Measurements from ENCODE around the gene EIF2D.

Gene EIF2D

GRCh38 chr1:206568779-206569352 lies 43.4 kb downstream of the EIF2D start:
- DNase-seq, result no peak

GRCh38 chr1:206568256-206568655 lies 44.0 kb downstream of the EIF2D start:
- DNase-seq, result no peak

- no peak for DNase-seq
Observed at GRCh38 chr1:206566999-206567398, 45.3 kb downstream of the EIF2D start.

- DNase-seq, result no peak
Observed at GRCh38 chr1:206565995-206566394, 46.3 kb downstream of the EIF2D start.

- DNase-seq, result no peak
Observed at GRCh38 chr1:206563367-206564207, 48.7 kb downstream of the EIF2D start.

GRCh38 chr1:206560007-206560716 lies 52.1 kb downstream of the EIF2D start:
- no peak for DNase-seq

- no peak for DNase-seq
Observed at GRCh38 chr1:206559672-206559995, 52.6 kb downstream of the EIF2D start.

GRCh38 chr1:206558794-206559671 lies 53.2 kb downstream of the EIF2D start:
- no peak for DNase-seq

- no peak for DNase-seq
Observed at GRCh38 chr1:206557636-206558473, 54.4 kb downstream of the EIF2D start.

- peak; percentile 92 for DNase-seq
Observed at GRCh38 chr1:206556750-206557635, 55.3 kb downstream of the EIF2D start.

GRCh38 chr1:206556047-206556749 lies 56.1 kb downstream of the EIF2D start:
- DNase-seq, result no peak

- peak; percentile 48 for DNase-seq
Observed at GRCh38 chr1:206555473-206555935, 56.8 kb downstream of the EIF2D start.

GRCh38 chr1:206554701-206555472 lies 57.4 kb downstream of the EIF2D start:
- DNase-seq, result no peak

GRCh38 chr1:206554211-206554610 lies 58.1 kb downstream of the EIF2D start:
- no peak for DNase-seq

- DNase-seq, result peak; percentile 85
Observed at GRCh38 chr1:206551986-206552326, 60.3 kb downstream of the EIF2D start.

- no peak for DNase-seq
Observed at GRCh38 chr1:206551296-206551985, 60.8 kb downstream of the EIF2D start.

- DNase-seq, result no peak
Observed at GRCh38 chr1:206550446-206550845, 61.8 kb downstream of the EIF2D start.

- no peak for DNase-seq
Observed at GRCh38 chr1:206547104-206547503, 65.2 kb downstream of the EIF2D start.

- DNase-seq, result no peak
Observed at GRCh38 chr1:206545351-206545750, 66.9 kb downstream of the EIF2D start.

Measured in central memory CD4-positive, alpha-beta T cell (primary cell).